Thyroid gland (tissue), 4 donors: ENCODE data around the gene MEX3A. TPM values are rescaled to one million over a fixed set of nuclear protein-coding genes. Genes with fewer than 3 reads are reported as not detected.

ENCODE experiments used
- DNase-seq, 2 donors: peaks; one replicate each; pipeline ENCODE4 v3.0.0-alpha.2; 2019
- H3K27ac ChIP-seq, 3 donors: fragments of 200-600 bp; sonication (generic); 1 replicate in 2 of 3; 2 replicates in 1 of 3; pipeline ENCODE4 v1.5.1; 2016 to 2019; ENCODE audit warnings: mild to moderate bottlenecking in 1 of 3, moderate library complexity in 1 of 3
- H3K27me3 ChIP-seq: fragments of 200-600 bp; sonication (generic); one replicate; pipeline ENCODE4 v1.5.1; 2019
- H3K36me3 ChIP-seq, 2 donors: fragments of 200-600 bp; sonication (generic); one replicate each; pipeline ENCODE4 v1.5.1; 2016 to 2019
- H3K4me1 ChIP-seq, 2 donors: fragments of 200-600 bp; sonication (generic); one replicate each; pipeline ENCODE4 v1.5.1; 2017 to 2019
- H3K4me3 ChIP-seq, 3 donors: fragments of 200-600 bp; sonication (generic); replicated peaks in 1 of 3; 1 replicate in 2 of 3; 2 replicates in 1 of 3; pipeline ENCODE4 v1.5.1; 2016; ENCODE audit warnings: mild to moderate bottlenecking in 1 of 3
- H3K9me3 ChIP-seq: fragments of 200-600 bp; sonication (generic); one replicate; pipeline ENCODE4 v1.5.1; 2017
- POLR2A ChIP-seq, 2 donors: fragments of 450-650 bp; IDR thresholded peaks; one replicate each; pipeline ENCODE4 v1.6.1; 2017; ENCODE audit warnings: antibody characterized with exemption in 2 of 2, mild to moderate bottlenecking in 2 of 2, moderate library complexity in 1 of 2
- WGBS, 2 donors: methylation state at CpG; one replicate each; pipeline ENCODE4 v1.1.5; 2017; 5-methylcytosine and 5-hydroxymethylcytosine counted together
- intact Hi-C: fragments of 100-400 bp; cut with DNase I; formaldehyde crosslinking; loops from one replicate; pipeline ENCODE4 v1.15.1; 2023
- total RNA-seq, 4 donors: library from RNA; depleted of rRNA; stranded (reverse); fragments of >200 nt; gene quantifications; one replicate each; pipeline ENCODE4 v1.2.3, GENCODE V29; 2016
- TF ChIP-seq, protein P1 (sequence below), 6 experiments: fragments of 200-600 bp in 3 of 6; fragments of 450-650 bp in 3 of 6; sonication (generic) in 3 of 6; IDR thresholded peaks; one replicate each; pipeline ENCODE4 v1.5.1; 2016 to 2019; ENCODE audit warnings: antibody characterized with exemption in 6 of 6, mild to moderate bottlenecking in 2 of 6, inconsistent platforms in 1 of 6, moderate library complexity in 1 of 6

MEX3A gene
- total RNA-seq, 4 donors from 2014 or later = 0.17 to 1.8 (median 0.33) TPM

GRCh38 chr1:156108057-156108456, 25.8 kb upstream of the MEX3A start:
- no peaks in the 10 kb centered on the region for H3K27me3 ChIP-seq
- H3K9me3 ChIP-seq = no peaks in the 10 kb centered on the region
- intact Hi-C loops = no loop called here
- WGBS, 2 donors = 88 to 96% methylated on average over 3 of the region's 3 CpGs
- H3K27ac ChIP-seq = peak overlapping the region in 2 of 3 donors; percentile 97 to 98
- no peaks in the 10 kb centered on the region for H3K36me3 ChIP-seq
- H3K4me3 ChIP-seq = no peak overlapping the region
- no peak for TF ChIP-seq POLR2A (IDR thresholded peaks at IDR 0.05)
- TF ChIP-seq, protein P1, sequence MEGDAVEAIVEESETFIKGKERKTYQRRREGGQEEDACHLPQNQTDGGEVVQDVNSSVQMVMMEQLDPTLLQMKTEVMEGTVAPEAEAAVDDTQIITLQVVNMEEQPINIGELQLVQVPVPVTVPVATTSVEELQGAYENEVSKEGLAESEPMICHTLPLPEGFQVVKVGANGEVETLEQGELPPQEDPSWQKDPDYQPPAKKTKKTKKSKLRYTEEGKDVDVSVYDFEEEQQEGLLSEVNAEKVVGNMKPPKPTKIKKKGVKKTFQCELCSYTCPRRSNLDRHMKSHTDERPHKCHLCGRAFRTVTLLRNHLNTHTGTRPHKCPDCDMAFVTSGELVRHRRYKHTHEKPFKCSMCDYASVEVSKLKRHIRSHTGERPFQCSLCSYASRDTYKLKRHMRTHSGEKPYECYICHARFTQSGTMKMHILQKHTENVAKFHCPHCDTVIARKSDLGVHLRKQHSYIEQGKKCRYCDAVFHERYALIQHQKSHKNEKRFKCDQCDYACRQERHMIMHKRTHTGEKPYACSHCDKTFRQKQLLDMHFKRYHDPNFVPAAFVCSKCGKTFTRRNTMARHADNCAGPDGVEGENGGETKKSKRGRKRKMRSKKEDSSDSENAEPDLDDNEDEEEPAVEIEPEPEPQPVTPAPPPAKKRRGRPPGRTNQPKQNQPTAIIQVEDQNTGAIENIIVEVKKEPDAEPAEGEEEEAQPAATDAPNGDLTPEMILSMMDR (IDR thresholded peaks at IDR 0.05) = no peak
- peaks cover 36 to 67% of the 10 kb centered on the region in 2 donors for H3K4me1 ChIP-seq
- no peak for DNase-seq

DNA sequence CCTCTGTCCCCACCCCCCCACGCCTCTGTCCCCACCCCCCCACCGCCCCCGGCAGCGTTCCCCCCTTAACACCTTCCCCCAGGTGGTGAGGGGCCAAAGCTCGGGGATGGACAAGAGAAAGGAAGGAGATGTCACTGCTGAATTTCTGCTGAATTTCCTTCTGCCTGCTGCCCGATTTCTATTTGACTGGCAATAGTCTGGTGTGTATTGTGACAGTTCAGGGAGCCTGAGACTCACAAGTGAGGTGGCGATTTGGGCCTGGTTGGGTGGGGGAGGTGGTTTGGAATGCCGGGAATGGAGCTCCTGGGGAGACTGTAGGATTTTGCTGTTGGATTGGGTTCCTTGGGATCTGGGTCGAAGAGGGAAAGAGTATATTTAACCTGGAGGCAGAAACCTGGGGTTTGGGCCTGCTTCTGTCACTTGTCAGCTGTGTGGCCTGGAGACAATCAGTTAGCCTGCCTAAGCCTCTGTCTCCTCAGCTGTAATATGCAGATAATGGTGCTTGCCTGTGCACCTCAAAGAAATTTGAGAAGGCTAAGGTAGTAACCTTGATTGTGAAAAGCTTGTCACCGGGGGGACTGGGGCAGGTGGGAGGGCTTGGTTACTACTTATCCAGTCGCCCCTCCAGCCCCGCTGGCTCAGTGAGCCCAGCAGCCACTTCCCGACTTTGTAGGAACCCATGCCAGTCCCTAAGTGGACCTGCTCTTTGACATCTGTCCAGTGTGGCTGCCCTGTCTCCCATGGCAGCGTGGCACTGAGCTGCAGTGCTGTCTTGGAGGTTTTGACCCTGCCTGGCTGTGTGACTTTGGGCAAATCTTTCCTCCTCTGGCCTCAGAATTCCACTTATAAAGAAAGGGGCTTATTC, 24.6 kb upstream of the MEX3A start:
- Histone ChIP-seq H3K36me3 (no peaks in the 10 kb centered on the region), H3K27me3 (no peaks in the 10 kb centered on the region), H3K4me3 (peak overlapping the region in 1 of 3 donors; percentile 25), H3K27ac (peak overlapping the region; percentile 95 to 98 (median 97)), H3K4me1 (peaks cover 41 to 71% of the 10 kb centered on the region in 2 donors), H3K9me3 (no peaks in the 10 kb centered on the region)
- WGBS, 2 donors = 39 to 42% methylated on average over 9 of the region's 14 CpGs
- DNase-seq = peak; percentile 44 to 51
- no peak for TF ChIP-seq POLR2A (IDR thresholded peaks at IDR 0.05)
- TF ChIP-seq, protein P1 (IDR thresholded peaks at IDR 0.05) = no peak
- intact Hi-C loops = no loop called here

DNA sequence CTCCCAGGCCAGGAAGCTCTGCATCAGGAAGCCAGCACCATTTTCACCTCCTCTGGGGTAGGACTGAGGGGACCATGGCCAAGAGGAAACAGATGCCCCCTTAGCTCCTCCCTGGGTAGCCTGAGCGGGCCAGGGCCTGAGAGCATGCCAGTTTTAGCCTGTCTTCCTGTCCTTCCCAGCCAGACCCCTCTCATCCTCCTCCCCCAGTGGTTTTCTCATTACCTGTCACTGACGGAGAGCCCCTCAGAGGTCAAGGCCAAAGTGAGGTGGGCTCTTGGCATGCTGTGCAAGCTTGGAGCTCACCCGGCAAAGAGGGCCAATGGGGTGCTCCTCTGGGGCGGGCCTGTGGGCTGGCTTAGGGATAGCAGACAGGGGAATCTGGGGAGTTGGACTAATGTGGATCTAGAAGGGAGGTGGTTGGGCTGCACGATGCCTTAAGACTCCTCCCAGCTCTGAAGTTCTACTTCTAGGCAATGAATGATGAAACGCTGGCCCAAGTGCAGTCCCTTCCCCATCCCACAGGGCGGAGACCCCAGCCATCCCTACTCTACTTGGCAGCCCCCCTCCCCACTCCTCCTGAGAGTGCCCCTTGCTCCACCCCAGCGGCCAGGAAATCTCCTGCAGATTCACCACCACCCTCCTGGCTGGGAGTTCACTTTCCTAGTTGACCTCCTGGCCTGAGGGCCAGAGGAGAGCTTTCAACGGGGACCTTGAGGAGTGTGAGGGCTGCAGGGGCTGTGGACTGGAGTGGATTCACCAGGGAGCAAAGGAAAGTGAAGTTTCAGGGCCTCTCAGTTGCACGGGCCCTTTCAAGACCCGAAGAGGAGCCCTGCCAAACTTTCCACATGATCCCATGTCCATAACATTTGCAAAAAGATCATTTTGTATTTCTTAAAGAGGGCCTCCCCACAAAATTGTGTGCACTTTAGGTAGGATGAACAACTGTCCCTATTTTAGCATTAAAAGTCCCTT, 22.9 kb upstream of the MEX3A start:
- no peak for DNase-seq
- WGBS, 2 donors = 46 to 51% methylated on average over 9 of the region's 11 CpGs
- H3K27ac ChIP-seq = peak overlapping the region; percentile 95 to 98 (median 97)
- H3K27me3 ChIP-seq = no peaks in the 10 kb centered on the region
- no peak for TF ChIP-seq POLR2A (IDR thresholded peaks at IDR 0.05)
- TF ChIP-seq, protein P1 (IDR thresholded peaks at IDR 0.05) = no peak
- H3K4me1 ChIP-seq = peaks cover 45 to 70% of the 10 kb centered on the region in 2 donors
- intact Hi-C loops = no loop called here
- H3K36me3 ChIP-seq = no peaks in the 10 kb centered on the region
- H3K4me3 ChIP-seq = no peak overlapping the region
- H3K9me3 ChIP-seq = no peaks in the 10 kb centered on the region

GRCh38 chr1:156104065-156104810, 22.0 kb upstream of the MEX3A start:
- intact Hi-C loops = no loop called here
- Histone ChIP-seq H3K4me3 (no peak overlapping the region), H3K27ac (peak overlapping the region; percentile 95 to 98 (median 97)), H3K9me3 (no peaks in the 10 kb centered on the region), H3K4me1 (peaks cover 45 to 74% of the 10 kb centered on the region in 2 donors), H3K27me3 (no peaks in the 10 kb centered on the region), H3K36me3 (no peaks in the 10 kb centered on the region)
- DNase-seq = peak; percentile 70 to 72
- 24 to 29% methylated on average over 15 of the region's 15 CpGs for WGBS, 2 donors
- TF ChIP-seq, protein P1 (IDR thresholded peaks at IDR 0.05) = no peak
